ENCODE measurements around the gene YEATS2.
A peak's percentile ranks its signal among the peaks of the same experiment; 100 is the strongest.
"Not testable (repeated sequence)": the region's sequence is repeated elsewhere in the genome, so short reads cannot be mapped to it uniquely, and the experiment has no call there.

The YEATS2 gene

GRCh38 chr3:183695569-183696364, 1.8 kb upstream of the YEATS2 start:
- ChIA-PET CTCF (no interaction called here), POLR2A (no interaction called here)
- TF ChIP-seq NFRKB (IDR thresholded peaks at IDR 0.05) = no peak
- no peak for TF ChIP-seq FOXM1 (IDR thresholded peaks at IDR 0.05; ENCODE audit: borderline replicate concordance)
- no peak for TF ChIP-seq LEF1 (IDR thresholded peaks at IDR 0.05; ENCODE audit: borderline replicate concordance)
- TF ChIP-seq TARDBP (IDR thresholded peaks at IDR 0.05) = no peak
- no peak for TF ChIP-seq FOXA1 (IDR thresholded peaks at IDR 0.05)
- TF ChIP-seq SP1 (IDR thresholded peaks at IDR 0.05) = no peak
- TF ChIP-seq HDGF (IDR thresholded peaks at IDR 0.05; ENCODE audit: borderline replicate concordance) = no peak
- no peak for TF ChIP-seq L3MBTL2 (conservative IDR thresholded peaks at IDR 0.05)
- no peak for TF ChIP-seq CTBP1 (IDR thresholded peaks at IDR 0.05; ENCODE audit: borderline replicate concordance)
- no peak for TF ChIP-seq PKNOX1 (IDR thresholded peaks at IDR 0.05)
- DNase-seq (ENCODE audit: extremely low spot score) = no peak

GRCh38 chr3:183697123-183697609, 431 bp upstream of the YEATS2 start:
- CTCF ChIA-PET = interaction anchor here (1.0 kb wide), 1 partner anchor 63 kb away, joined by 3 read pairs; no protein-coding TSS in a partner anchor
- DNase-seq (ENCODE audit: extremely low spot score) = no peak
- POLR2A ChIA-PET = interaction anchor here (0.7 to 1.1 kb wide), 4 partner anchors 11 to 864 kb away, joined by 3 to 6 read pairs (median 4); partner anchors contain the start of gene EPHB3
- no peak for TF ChIP-seq PKNOX1 (IDR thresholded peaks at IDR 0.05)
- TF ChIP-seq NFRKB (IDR thresholded peaks at IDR 0.05) = no peak
- TF ChIP-seq CTBP1 (IDR thresholded peaks at IDR 0.05; ENCODE audit: borderline replicate concordance) = no peak
- no peak for TF ChIP-seq BHLHE40 (IDR thresholded peaks at IDR 0.05; ENCODE audit: borderline replicate concordance)
- no peak for TF ChIP-seq TARDBP (IDR thresholded peaks at IDR 0.05)
- TF ChIP-seq HDGF (IDR thresholded peaks at IDR 0.05; ENCODE audit: borderline replicate concordance) = no peak
- TF ChIP-seq FOXA1 (IDR thresholded peaks at IDR 0.05) = no peak
- TF ChIP-seq L3MBTL2 (conservative IDR thresholded peaks at IDR 0.05) = no peak
- no peak for TF ChIP-seq FOXM1 (IDR thresholded peaks at IDR 0.05; ENCODE audit: borderline replicate concordance)
- TF ChIP-seq FOXK2 (IDR thresholded peaks at IDR 0.05) = no peak
- no peak for TF ChIP-seq ZNF384 (IDR thresholded peaks at IDR 0.05)
- TF ChIP-seq ELF4 (IDR thresholded peaks at IDR 0.05) = no peak
- no peak for TF ChIP-seq SUZ12 (IDR thresholded peaks at IDR 0.05)
- no peak for TF ChIP-seq SP1 (IDR thresholded peaks at IDR 0.05)
- TF ChIP-seq ARNT (IDR thresholded peaks at IDR 0.05) = no peak
- TF ChIP-seq LEF1 (IDR thresholded peaks at IDR 0.05; ENCODE audit: borderline replicate concordance) = no peak

GRCh38 chr3:183698318-183698751, 738 bp downstream of the YEATS2 start:
- CTCF ChIA-PET = no interaction called here
- POLR2A ChIA-PET = interaction anchor here (1.1 kb wide), 2 partner anchors 27 to 64 kb away, joined by 4 to 6 read pairs; no protein-coding TSS in a partner anchor
- DNase-seq (ENCODE audit: extremely low spot score) = peak; percentile 17
- TF ChIP-seq BHLHE40 (IDR thresholded peaks at IDR 0.05; ENCODE audit: borderline replicate concordance) (no peak), PKNOX1 (IDR thresholded peaks at IDR 0.05) (no peak), ARNT (IDR thresholded peaks at IDR 0.05) (no peak), FOXK2 (IDR thresholded peaks at IDR 0.05) (no peak), ELF4 (IDR thresholded peaks at IDR 0.05) (no peak), TARDBP (IDR thresholded peaks at IDR 0.05) (no peak), NFRKB (IDR thresholded peaks at IDR 0.05) (no peak), FOXM1 (IDR thresholded peaks at IDR 0.05; ENCODE audit: borderline replicate concordance) (no peak)

- TF ChIP-seq L3MBTL2 (conservative IDR thresholded peaks at IDR 0.05) (0 out of 2 replicates have a peak, but pooled peaks have one; percentile 10), SUZ12 (IDR thresholded peaks at IDR 0.05) (no peak), CTBP1 (IDR thresholded peaks at IDR 0.05; ENCODE audit: borderline replicate concordance) (no peak), FOXA1 (IDR thresholded peaks at IDR 0.05) (no peak), ZNF384 (IDR thresholded peaks at IDR 0.05) (no peak), FOXK2 (IDR thresholded peaks at IDR 0.05) (no peak), SP1 (IDR thresholded peaks at IDR 0.05) (no peak)
- DNase-seq (ENCODE audit: extremely low spot score) = no peak
- ChIA-PET POLR2A (no interaction called here), CTCF (no interaction called here)
Observed at GRCh38 chr3:183698756-183699155, 1.2 kb downstream of the YEATS2 start.

- ChIA-PET CTCF (interaction anchor here (0.6 kb wide), 1 partner anchor 10 kb away, joined by 3 read pairs; no protein-coding TSS in a partner anchor), POLR2A (no interaction called here)
- DNase-seq (ENCODE audit: extremely low spot score) = no peak
- TF ChIP-seq FOXA1 (IDR thresholded peaks at IDR 0.05) = no peak
- no peak for TF ChIP-seq NFRKB (IDR thresholded peaks at IDR 0.05)
- no peak for TF ChIP-seq SUZ12 (IDR thresholded peaks at IDR 0.05)
- TF ChIP-seq CTBP1 (IDR thresholded peaks at IDR 0.05; ENCODE audit: borderline replicate concordance) = no peak
- TF ChIP-seq ARNT (IDR thresholded peaks at IDR 0.05) = no peak
- TF ChIP-seq ELF4 (IDR thresholded peaks at IDR 0.05) = no peak
Observed at GRCh38 chr3:183699238-183699947, 1.8 kb downstream of the YEATS2 start.

GRCh38 chr3:183701744-183702143, 4.1 kb downstream of the YEATS2 start:
- ChIA-PET CTCF (no interaction called here), POLR2A (no interaction called here)
- no peak for DNase-seq (ENCODE audit: extremely low spot score)
- no peak for TF ChIP-seq LEF1 (IDR thresholded peaks at IDR 0.05; ENCODE audit: borderline replicate concordance)
- TF ChIP-seq PKNOX1 (IDR thresholded peaks at IDR 0.05) = no peak
- no peak for TF ChIP-seq CTBP1 (IDR thresholded peaks at IDR 0.05; ENCODE audit: borderline replicate concordance)
- no peak for TF ChIP-seq L3MBTL2 (conservative IDR thresholded peaks at IDR 0.05)
- TF ChIP-seq ARNT (IDR thresholded peaks at IDR 0.05) = no peak
- TF ChIP-seq FOXM1 (IDR thresholded peaks at IDR 0.05; ENCODE audit: borderline replicate concordance) = no peak
- no peak for TF ChIP-seq FOXA1 (IDR thresholded peaks at IDR 0.05)
- TF ChIP-seq SUZ12 (IDR thresholded peaks at IDR 0.05) = no peak
- TF ChIP-seq HDGF (IDR thresholded peaks at IDR 0.05; ENCODE audit: borderline replicate concordance) = no peak
- no peak for TF ChIP-seq TARDBP (IDR thresholded peaks at IDR 0.05)
- TF ChIP-seq BHLHE40 (IDR thresholded peaks at IDR 0.05; ENCODE audit: borderline replicate concordance) = no peak
- no peak for TF ChIP-seq FOXK2 (IDR thresholded peaks at IDR 0.05)
- no peak for TF ChIP-seq NFRKB (IDR thresholded peaks at IDR 0.05)
- no peak for TF ChIP-seq SP1 (IDR thresholded peaks at IDR 0.05)
- no peak for TF ChIP-seq ZNF384 (IDR thresholded peaks at IDR 0.05)

- POLR2A ChIA-PET; DNase-seq (ENCODE audit: extremely low spot score); CTCF ChIA-PET: not testable (repeated sequence)
Observed at GRCh38 chr3:183703892-183704291, 6.3 kb downstream of the YEATS2 start.
